Stomach (tissue), 9 donors: ENCODE data around the gene STAT1. TPM values are rescaled to one million over a fixed set of nuclear protein-coding genes. Genes with fewer than 3 reads are reported as not detected.

ENCODE experiments used
- DNase-seq, 2 donors: peaks; one replicate each; pipeline versions ENCODE4 v3.0.0 to v3.0.0-alpha.2; 2013 to 2019
- H3K27ac ChIP-seq, 5 donors: fragments of 200-600 bp in 4 of 5; sonication (generic) in 4 of 5; one replicate each; pipeline ENCODE4 v1.5.1; 2013 to 2019; ENCODE audit warnings: mild to moderate bottlenecking in 1 of 5, moderate library complexity in 1 of 5
- H3K27me3 ChIP-seq, 3 donors: fragments of 200-600 bp; sonication (generic); one replicate each; pipeline ENCODE4 v1.5.1; 2017 to 2019; ENCODE audit warnings: mixed run types in 1 of 3
- H3K36me3 ChIP-seq, 4 donors: fragments of 200-600 bp; sonication (generic); 1 replicate in 3 of 4; 2 replicates in 1 of 4; pipeline ENCODE4 v1.5.1; 2016 to 2019
- H3K4me1 ChIP-seq, 4 donors: fragments of 200-600 bp; sonication (generic); one replicate each; pipeline ENCODE4 v1.5.1; 2016 to 2019
- H3K4me3 ChIP-seq, 4 donors: fragments of 200-600 bp; sonication (generic) in 3 of 4; one replicate each; pipeline ENCODE4 v1.5.1; 2016 to 2019; ENCODE audit warnings: mild to moderate bottlenecking in 1 of 4
- H3K9me3 ChIP-seq, 4 donors: fragments of 200-600 bp; sonication (generic); one replicate each; pipeline ENCODE4 v1.5.1; 2016 to 2019
- EP300 ChIP-seq: sonication (generic); formaldehyde crosslinking; IDR thresholded peaks from one replicate; pipeline ENCODE4 v1.6.1; 2017; ENCODE audit warnings: antibody characterized with exemption
- POLR2A ChIP-seq, 4 donors: fragments of 450-650 bp; IDR thresholded peaks; one replicate each; pipeline ENCODE4 v1.6.1; 2016; ENCODE audit warnings: antibody characterized with exemption in 4 of 4, control low read depth in 2 of 4, mild to moderate bottlenecking in 1 of 4, moderate library complexity in 1 of 4
- POLR2AphosphoS5 ChIP-seq, 3 donors: sonication (generic); formaldehyde crosslinking; IDR thresholded peaks; one replicate each; pipeline ENCODE4 v1.6.1; 2016; ENCODE audit warnings: antibody characterized with exemption in 3 of 3
- WGBS, 5 donors: extraction: QIAGEN DNeasy Blood & Tissue Kit in 3 of 5; methylation state at CpG; one replicate each; pipeline versions ENCODE4 v1.1.5 to v1.1.7; 2013 to 2018; 5-methylcytosine and 5-hydroxymethylcytosine counted together
- intact Hi-C: fragments of 100-400 bp; cut with DNase I; formaldehyde crosslinking; loops from one replicate; pipeline ENCODE4 v1.15.1; 2023; ENCODE audit warnings: low total_unique reads
- polyA plus RNA-seq, 3 donors: library from polyadenylated mRNA; stranded (reverse); fragments of 200-250 nt; gene quantifications; one replicate each; pipeline ENCODE4 v1.2.3, GENCODE V29; 2013
- total RNA-seq, 5 donors: library from RNA; depleted of rRNA; stranded (reverse); fragments of >200 nt; gene quantifications; one replicate each; pipeline versions ENCODE4 v1.1.0 to v1.2.3, GENCODE V29; 2014 to 2016
- TF ChIP-seq, protein P1 (sequence below), 7 experiments: fragments of 450-650 bp in 4 of 7; fragments of 200-600 bp in 3 of 7; sonication (generic) in 3 of 7; IDR thresholded peaks; one replicate each; pipeline ENCODE4 v1.5.1; 2016 to 2019; ENCODE audit warnings: antibody characterized with exemption in 7 of 7, control low read depth in 2 of 7, mild to moderate bottlenecking in 1 of 7
- donor health status: healthy with polysubstance abuse.
- donor health status: Bipolar disorder and iron deficiency.
- donor health status: healthy.

STAT1 gene
- total and polyA plus RNA-seq, 8 donors, result 23.2 to 289 (median 61.7) TPM

DNA sequence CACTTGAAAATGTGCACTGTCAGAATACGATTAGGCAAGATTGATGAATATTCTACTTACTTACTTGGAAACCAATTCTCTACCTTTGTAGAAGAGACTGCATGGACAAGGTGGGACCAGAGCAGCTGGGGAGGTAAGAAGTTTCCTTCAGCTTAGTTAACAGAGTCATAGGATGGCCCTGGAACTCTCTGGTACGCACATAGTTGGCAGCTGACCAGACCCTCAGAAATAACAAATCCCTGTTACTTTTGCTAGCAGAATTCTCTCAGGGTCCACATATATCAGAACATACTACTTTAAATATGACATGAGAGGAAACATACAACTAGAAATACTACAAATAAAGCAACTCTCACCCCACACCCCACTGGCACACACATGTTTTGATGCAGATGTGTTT lies 24.8 kb upstream of the STAT1 start:
- TF ChIP-seq POLR2A (IDR thresholded peaks at IDR 0.05), result no peak
- TF ChIP-seq, protein P1, sequence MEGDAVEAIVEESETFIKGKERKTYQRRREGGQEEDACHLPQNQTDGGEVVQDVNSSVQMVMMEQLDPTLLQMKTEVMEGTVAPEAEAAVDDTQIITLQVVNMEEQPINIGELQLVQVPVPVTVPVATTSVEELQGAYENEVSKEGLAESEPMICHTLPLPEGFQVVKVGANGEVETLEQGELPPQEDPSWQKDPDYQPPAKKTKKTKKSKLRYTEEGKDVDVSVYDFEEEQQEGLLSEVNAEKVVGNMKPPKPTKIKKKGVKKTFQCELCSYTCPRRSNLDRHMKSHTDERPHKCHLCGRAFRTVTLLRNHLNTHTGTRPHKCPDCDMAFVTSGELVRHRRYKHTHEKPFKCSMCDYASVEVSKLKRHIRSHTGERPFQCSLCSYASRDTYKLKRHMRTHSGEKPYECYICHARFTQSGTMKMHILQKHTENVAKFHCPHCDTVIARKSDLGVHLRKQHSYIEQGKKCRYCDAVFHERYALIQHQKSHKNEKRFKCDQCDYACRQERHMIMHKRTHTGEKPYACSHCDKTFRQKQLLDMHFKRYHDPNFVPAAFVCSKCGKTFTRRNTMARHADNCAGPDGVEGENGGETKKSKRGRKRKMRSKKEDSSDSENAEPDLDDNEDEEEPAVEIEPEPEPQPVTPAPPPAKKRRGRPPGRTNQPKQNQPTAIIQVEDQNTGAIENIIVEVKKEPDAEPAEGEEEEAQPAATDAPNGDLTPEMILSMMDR (IDR thresholded peaks at IDR 0.05), result no peak
- no peak for TF ChIP-seq EP300
- no peak for TF ChIP-seq POLR2AphosphoS5 (IDR thresholded peaks at IDR 0.05)
- H3K27ac ChIP-seq, result no peak overlapping the region
- intact Hi-C loops, result no loop called here
- no peaks in the 10 kb centered on the region for H3K9me3 ChIP-seq
- H3K36me3 ChIP-seq, result no peaks in the 10 kb centered on the region
- H3K27me3 ChIP-seq, result no peaks in the 10 kb centered on the region
- WGBS, 5 donors, result 75 to 89% (median 87%) methylated on average over 2 of the region's 2 CpGs
- no peak overlapping the region for H3K4me3 ChIP-seq
- DNase-seq, result no peak
- H3K4me1 ChIP-seq, result peaks cover 0 to 9% (median 0%) of the 10 kb centered on the region in 4 donors

DNA sequence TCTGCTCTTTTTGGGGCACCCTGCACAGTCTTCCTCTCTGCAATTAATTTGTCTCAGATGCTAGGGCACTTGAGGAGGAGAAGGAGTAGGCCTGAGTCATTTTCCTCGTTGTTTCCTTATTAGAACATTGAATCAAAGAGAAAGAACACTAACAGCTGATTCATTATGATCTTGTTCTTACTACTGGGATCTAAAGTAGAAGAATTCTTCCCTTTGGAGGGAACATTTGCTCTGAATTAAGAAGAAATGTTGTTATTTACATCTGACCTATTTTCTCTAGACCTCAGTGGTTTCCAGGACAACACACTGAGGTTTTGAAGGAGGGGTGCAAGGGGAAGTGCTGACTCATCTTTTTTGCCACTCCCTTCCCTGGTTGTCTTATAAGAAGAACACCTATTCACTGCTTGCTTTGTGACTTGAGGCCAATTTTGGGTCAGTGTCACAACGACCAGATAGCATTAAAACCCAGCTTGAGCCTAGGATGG lies 24.3 kb upstream of the STAT1 start:
- intact Hi-C loops, result no loop called here
- no peak overlapping the region for H3K4me3 ChIP-seq
- peaks cover 0 to 9% (median 0%) of the 10 kb centered on the region in 4 donors for H3K4me1 ChIP-seq
- H3K9me3 ChIP-seq, result no peaks in the 10 kb centered on the region
- 48 to 70% (median 54%) methylated on average over 2 of the region's 2 CpGs for WGBS, 5 donors
- no peak overlapping the region for H3K27ac ChIP-seq
- no peaks in the 10 kb centered on the region for H3K36me3 ChIP-seq
- no peak for TF ChIP-seq EP300
- TF ChIP-seq, protein P1 (IDR thresholded peaks at IDR 0.05), result no peak
- TF ChIP-seq POLR2AphosphoS5 (IDR thresholded peaks at IDR 0.05), result no peak
- no peak for TF ChIP-seq POLR2A (IDR thresholded peaks at IDR 0.05)
- H3K27me3 ChIP-seq, result no peaks in the 10 kb centered on the region
- DNase-seq, result no peak

DNA sequence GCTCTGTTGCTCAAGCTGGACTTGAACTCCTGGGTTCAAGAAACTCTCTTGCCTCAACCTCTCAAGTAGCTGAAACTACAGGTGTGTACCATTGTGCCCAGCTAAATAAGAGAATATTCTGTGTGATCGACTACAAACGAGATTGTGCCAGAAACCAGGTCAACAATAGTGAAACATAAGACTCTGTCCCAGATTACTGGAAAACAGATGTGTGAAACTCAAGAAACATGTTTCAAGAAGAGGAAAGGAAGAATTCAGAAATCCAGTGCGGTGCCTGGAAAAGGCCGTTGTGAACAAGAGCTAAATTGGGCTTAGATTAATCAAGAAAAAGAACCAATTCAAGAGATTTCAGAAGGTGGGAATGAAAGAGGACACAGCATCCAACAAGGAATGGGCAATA lies 23.4 kb upstream of the STAT1 start:
- Histone ChIP-seq H3K9me3 (no peaks in the 10 kb centered on the region), H3K27ac (no peak overlapping the region), H3K36me3 (no peaks in the 10 kb centered on the region), H3K27me3 (no peaks in the 10 kb centered on the region), H3K4me3 (no peak overlapping the region), H3K4me1 (peaks cover 0 to 14% (median 0%) of the 10 kb centered on the region in 4 donors)
- 88 to 96% (median 92%) methylated on average over 4 of the region's 4 CpGs for WGBS, 5 donors
- no peak for DNase-seq
- intact Hi-C loops, result no loop called here
- no peak for TF ChIP-seq POLR2A (IDR thresholded peaks at IDR 0.05)
- TF ChIP-seq, protein P1 (IDR thresholded peaks at IDR 0.05), result no peak

DNA sequence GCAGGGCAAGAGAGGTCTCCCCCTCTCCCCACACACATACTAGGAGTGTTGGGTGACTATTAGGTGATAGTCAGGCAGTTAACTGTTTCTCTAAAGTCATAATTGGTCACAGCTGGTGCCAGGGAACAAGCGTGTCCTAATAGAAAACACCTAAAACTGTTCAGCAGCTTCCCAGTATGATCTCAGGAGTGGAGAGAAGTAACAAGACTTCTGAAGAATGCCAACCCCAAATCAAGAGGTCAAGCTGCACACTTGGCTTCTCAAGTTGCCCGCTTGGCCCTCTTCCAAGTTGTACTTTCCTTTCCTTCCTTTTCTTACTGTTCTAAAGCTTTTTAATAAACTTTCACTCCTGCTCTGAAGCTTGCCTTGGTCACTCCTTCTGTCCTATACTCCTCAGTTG lies 22.4 kb upstream of the STAT1 start:
- WGBS, 5 donors, result 80 to 88% (median 87%) methylated on average over 2 of the region's 2 CpGs
- intact Hi-C loops, result no loop called here

More for the DNA sequence above, 22.4 kb upstream of the STAT1 start:
- H3K36me3 ChIP-seq, result no peaks in the 10 kb centered on the region
- no peak overlapping the region for H3K4me3 ChIP-seq
- no peaks in the 10 kb centered on the region for H3K27me3 ChIP-seq
- DNase-seq, result no peak
- H3K9me3 ChIP-seq, result no peaks in the 10 kb centered on the region
- H3K27ac ChIP-seq, result no peak overlapping the region
- peaks cover 0 to 21% (median 2%) of the 10 kb centered on the region in 4 donors for H3K4me1 ChIP-seq
- TF ChIP-seq POLR2AphosphoS5 (IDR thresholded peaks at IDR 0.05), result no peak
- TF ChIP-seq POLR2A (IDR thresholded peaks at IDR 0.05), result no peak
- TF ChIP-seq EP300, result no peak
- TF ChIP-seq, protein P1 (IDR thresholded peaks at IDR 0.05), result no peak
